Measurements from ENCODE around the gene EDEM1. TPM values are rescaled to one million over a fixed set of nuclear protein-coding genes. Genes with fewer than 3 reads are reported as not detected.

The EDEM1 gene
- total RNA-seq, 4 donors from 2014 or later = 25.1 to 48.4 (median 37.7) TPM

GRCh38 chr3:5252131-5252530 lies 64.6 kb downstream of the EDEM1 start:
- TF ChIP-seq CTCF (IDR thresholded peaks at IDR 0.05; ENCODE audit: low read depth) = no peak

- no peak for TF ChIP-seq CTCF (IDR thresholded peaks at IDR 0.05; ENCODE audit: low read depth)
Observed at GRCh38 chr3:5254281-5255048, 67.0 kb downstream of the EDEM1 start.

- no peak for TF ChIP-seq CTCF (IDR thresholded peaks at IDR 0.05; ENCODE audit: low read depth)
Observed at GRCh38 chr3:5255404-5256344, 68.2 kb downstream of the EDEM1 start.

GRCh38 chr3:5258526-5258925 lies 71.0 kb downstream of the EDEM1 start:
- TF ChIP-seq CTCF (IDR thresholded peaks at IDR 0.05; ENCODE audit: low read depth) = no peak

DNA sequence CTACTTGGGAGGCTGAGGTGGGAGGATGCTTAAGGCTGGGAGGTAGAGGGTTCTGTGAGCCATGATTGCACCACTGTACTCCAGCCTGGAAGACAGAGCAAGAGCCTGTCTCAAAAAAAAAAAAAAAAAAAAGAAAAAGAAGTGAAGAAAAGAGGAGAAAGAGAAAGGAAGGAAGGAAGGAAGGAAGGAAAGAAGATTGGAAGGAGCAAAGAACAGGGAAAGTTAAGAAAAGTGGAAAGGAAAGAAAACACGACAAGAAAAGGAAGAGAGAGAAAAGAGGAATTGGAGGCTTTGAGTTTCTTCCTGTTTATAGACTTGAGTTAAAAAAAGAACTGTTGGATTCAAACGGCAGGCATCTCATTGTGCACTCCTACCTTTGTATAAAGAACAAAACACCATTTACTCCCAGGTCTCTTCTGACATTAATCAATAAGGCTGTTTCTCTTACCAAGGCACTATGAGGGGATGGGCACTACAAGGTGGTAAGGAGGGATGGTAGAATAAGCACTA lies 73.5 kb downstream of the EDEM1 start:
- TF ChIP-seq CTCF (IDR thresholded peaks at IDR 0.05; ENCODE audit: low read depth) = no peak

- no peak for TF ChIP-seq CTCF (IDR thresholded peaks at IDR 0.05; ENCODE audit: low read depth)
Observed at GRCh38 chr3:5262507-5262906, 75.0 kb downstream of the EDEM1 start.

DNA sequence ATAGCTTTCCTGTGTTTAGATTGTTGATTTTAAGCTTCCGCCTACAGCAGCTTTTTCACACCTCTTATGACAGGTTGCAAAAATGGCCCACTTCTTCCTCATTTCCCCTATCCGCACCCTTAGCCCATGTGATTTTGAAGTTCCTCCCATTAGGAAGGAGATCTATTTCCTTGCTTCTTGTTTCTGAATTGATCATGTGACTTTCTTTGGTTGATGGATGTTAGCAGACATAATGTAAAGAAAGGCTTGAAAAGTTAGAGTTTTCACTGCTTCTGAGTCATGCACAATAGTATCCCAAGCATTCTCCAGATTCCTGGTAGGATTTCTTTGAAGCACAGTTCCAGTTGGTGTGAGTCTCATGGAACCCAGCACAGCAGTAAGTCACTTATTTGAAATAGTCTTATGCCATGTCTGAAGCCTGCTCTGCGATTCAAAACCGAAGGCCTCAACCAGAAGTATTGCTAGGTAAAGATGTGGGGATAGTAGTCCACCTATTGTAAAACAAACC lies 76.6 kb downstream of the EDEM1 start:
- no peak for TF ChIP-seq CTCF (IDR thresholded peaks at IDR 0.05; ENCODE audit: low read depth)

Data from subcutaneous adipose tissue (tissue), 4 donors.